ENCODE measurements around the gene C10orf95. TPM values are rescaled to one million over a fixed set of nuclear protein-coding genes. Genes with fewer than 3 reads are reported as not detected.

C10orf95 gene
- polyA plus RNA-seq, 1 of the 3 experiments (the other 2 are of a cell fraction) = 0.07 TPM

DNA sequence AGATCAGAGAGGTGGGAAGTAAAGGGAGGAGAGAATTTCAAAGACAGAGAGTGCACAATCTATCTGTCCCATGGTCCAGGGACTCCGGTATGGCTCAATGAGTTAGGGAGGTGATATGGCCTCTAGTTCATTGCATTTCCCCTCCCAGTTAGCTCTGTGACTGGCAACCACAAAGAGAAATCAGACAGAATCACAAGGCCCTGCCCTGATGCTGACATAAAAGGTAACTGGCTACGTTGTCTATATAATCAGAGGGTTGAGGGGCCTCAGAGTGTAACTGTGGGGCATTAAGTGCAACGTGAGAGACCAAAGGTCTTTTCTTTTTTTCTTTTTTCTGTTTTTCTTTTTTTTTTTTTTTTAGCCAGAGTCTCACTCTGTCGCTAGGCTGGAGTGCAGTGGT lies 7.3 kb upstream of the C10orf95 start:
- 73% methylated on average over 4 of the region's 4 CpGs for WGBS (ENCODE audit: low lambda C conversion rate)
- DNase-seq = no peak
- Histone ChIP-seq H3K27ac (ENCODE audit: low read depth in 2 of 2, low read length in 1 of 2) (no peak overlapping the region), H2AFZ (ENCODE audit: low read depth) (no peak overlapping the region), H3K4me2 (no peak overlapping the region), H3K4me1 (ENCODE audit: control insufficient read depth in 1 of 2, insufficient read depth in 2 of 2, low read depth in 1 of 2, low read length in 1 of 2) (peaks cover 0 to 10% of the 10 kb centered on the region in 2 experiments; a peak in 1 of 4 replicates), H3K27me3 (ENCODE audit: insufficient read depth) (no peaks in the 10 kb centered on the region), H3K9ac (no peak overlapping the region), H3K9me2 (no peaks in the 10 kb centered on the region), H3K4me3 (ENCODE audit: low read depth in 2 of 2, low read length in 1 of 2) (no peak overlapping the region), H3K79me2 (ENCODE audit: insufficient read depth) (no peaks in the 10 kb centered on the region), H4K20me1 (ENCODE audit: insufficient read depth) (no peaks in the 10 kb centered on the region), H3K36me3 (replicated peaks in 1 of 2; ENCODE audit: control insufficient read depth in 1 of 2, insufficient read depth in 2 of 2, low read length in 1 of 2) (no peaks in the 10 kb centered on the region), H3K9me3 (no peaks in the 10 kb centered on the region), H3F3A (replicated peaks; ENCODE audit: insufficient read depth) (peaks cover 5% of the 10 kb centered on the region)
- POLR2A ChIA-PET = interaction anchor here (0.8 kb wide), 1 partner anchor 26 kb away, joined by 3 read pairs; the partner anchor contains the start of gene CUEDC2
- TF ChIP-seq FOXM1 (IDR thresholded peaks at IDR 0.05; ENCODE audit: low read depth) (no peak), NFIC (IDR thresholded peaks at IDR 0.05; ENCODE audit: borderline replicate concordance) (no peak), SIN3A (IDR thresholded peaks at IDR 0.05; ENCODE audit: borderline replicate concordance, low read depth, low read length) (no peak), FOSL2 (IDR thresholded peaks at IDR 0.05; ENCODE audit: borderline replicate concordance, low read depth) (no peak), JUND (IDR thresholded peaks at IDR 0.05) (no peak), GATA2 (CRISPR knock-in tag; IDR thresholded peaks at IDR 0.05) (no peak), RAD21 (IDR thresholded peaks at IDR 0.05; ENCODE audit: low read length) (no peak), FOXJ3 (CRISPR knock-in tag; IDR thresholded peaks at IDR 0.05) (no peak), GABPA (IDR thresholded peaks at IDR 0.05; ENCODE audit: low read depth) (no peak), NRF1 (IDR thresholded peaks at IDR 0.05; ENCODE audit: low read depth, low read length) (no peak), RCOR1 (IDR thresholded peaks at IDR 0.05; ENCODE audit: low read length) (no peak), RFX5 (IDR thresholded peaks at IDR 0.05; ENCODE audit: low read length) (no peak), MEF2A (IDR thresholded peaks at IDR 0.05; ENCODE audit: borderline replicate concordance, low read depth) (no peak)
- TF ChIP-seq, protein P1, sequence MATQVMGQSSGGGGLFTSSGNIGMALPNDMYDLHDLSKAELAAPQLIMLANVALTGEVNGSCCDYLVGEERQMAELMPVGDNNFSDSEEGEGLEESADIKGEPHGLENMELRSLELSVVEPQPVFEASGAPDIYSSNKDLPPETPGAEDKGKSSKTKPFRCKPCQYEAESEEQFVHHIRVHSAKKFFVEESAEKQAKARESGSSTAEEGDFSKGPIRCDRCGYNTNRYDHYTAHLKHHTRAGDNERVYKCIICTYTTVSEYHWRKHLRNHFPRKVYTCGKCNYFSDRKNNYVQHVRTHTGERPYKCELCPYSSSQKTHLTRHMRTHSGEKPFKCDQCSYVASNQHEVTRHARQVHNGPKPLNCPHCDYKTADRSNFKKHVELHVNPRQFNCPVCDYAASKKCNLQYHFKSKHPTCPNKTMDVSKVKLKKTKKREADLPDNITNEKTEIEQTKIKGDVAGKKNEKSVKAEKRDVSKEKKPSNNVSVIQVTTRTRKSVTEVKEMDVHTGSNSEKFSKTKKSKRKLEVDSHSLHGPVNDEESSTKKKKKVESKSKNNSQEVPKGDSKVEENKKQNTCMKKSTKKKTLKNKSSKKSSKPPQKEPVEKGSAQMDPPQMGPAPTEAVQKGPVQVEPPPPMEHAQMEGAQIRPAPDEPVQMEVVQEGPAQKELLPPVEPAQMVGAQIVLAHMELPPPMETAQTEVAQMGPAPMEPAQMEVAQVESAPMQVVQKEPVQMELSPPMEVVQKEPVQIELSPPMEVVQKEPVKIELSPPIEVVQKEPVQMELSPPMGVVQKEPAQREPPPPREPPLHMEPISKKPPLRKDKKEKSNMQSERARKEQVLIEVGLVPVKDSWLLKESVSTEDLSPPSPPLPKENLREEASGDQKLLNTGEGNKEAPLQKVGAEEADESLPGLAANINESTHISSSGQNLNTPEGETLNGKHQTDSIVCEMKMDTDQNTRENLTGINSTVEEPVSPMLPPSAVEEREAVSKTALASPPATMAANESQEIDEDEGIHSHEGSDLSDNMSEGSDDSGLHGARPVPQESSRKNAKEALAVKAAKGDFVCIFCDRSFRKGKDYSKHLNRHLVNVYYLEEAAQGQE (IDR thresholded peaks at IDR 0.05; ENCODE audit: low read depth, low read length) = no peak
- TF ChIP-seq, protein P2, sequence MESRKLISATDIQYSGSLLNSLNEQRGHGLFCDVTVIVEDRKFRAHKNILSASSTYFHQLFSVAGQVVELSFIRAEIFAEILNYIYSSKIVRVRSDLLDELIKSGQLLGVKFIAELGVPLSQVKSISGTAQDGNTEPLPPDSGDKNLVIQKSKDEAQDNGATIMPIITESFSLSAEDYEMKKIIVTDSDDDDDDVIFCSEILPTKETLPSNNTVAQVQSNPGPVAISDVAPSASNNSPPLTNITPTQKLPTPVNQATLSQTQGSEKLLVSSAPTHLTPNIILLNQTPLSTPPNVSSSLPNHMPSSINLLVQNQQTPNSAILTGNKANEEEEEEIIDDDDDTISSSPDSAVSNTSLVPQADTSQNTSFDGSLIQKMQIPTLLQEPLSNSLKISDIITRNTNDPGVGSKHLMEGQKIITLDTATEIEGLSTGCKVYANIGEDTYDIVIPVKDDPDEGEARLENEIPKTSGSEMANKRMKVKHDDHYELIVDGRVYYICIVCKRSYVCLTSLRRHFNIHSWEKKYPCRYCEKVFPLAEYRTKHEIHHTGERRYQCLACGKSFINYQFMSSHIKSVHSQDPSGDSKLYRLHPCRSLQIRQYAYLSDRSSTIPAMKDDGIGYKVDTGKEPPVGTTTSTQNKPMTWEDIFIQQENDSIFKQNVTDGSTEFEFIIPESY (IDR thresholded peaks at IDR 0.05; ENCODE audit: borderline replicate concordance, low read depth) = no peak
- TF ChIP-seq, protein P3, sequence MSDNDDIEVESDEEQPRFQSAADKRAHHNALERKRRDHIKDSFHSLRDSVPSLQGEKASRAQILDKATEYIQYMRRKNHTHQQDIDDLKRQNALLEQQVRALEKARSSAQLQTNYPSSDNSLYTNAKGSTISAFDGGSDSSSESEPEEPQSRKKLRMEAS (IDR thresholded peaks at IDR 0.05; ENCODE audit: low read depth) = no peak
- TF ChIP-seq, protein P4, sequence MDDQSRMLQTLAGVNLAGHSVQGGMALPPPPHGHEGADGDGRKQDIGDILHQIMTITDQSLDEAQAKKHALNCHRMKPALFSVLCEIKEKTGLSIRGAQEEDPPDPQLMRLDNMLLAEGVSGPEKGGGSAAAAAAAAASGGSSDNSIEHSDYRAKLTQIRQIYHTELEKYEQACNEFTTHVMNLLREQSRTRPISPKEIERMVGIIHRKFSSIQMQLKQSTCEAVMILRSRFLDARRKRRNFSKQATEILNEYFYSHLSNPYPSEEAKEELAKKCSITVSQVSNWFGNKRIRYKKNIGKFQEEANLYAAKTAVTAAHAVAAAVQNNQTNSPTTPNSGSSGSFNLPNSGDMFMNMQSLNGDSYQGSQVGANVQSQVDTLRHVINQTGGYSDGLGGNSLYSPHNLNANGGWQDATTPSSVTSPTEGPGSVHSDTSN (IDR thresholded peaks at IDR 0.05) = no peak
- TF ChIP-seq, protein P5, sequence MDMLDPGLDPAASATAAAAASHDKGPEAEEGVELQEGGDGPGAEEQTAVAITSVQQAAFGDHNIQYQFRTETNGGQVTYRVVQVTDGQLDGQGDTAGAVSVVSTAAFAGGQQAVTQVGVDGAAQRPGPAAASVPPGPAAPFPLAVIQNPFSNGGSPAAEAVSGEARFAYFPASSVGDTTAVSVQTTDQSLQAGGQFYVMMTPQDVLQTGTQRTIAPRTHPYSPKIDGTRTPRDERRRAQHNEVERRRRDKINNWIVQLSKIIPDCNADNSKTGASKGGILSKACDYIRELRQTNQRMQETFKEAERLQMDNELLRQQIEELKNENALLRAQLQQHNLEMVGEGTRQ (IDR thresholded peaks at IDR 0.05; ENCODE audit: borderline replicate concordance, low read depth, low read length) = no peak
- CTCF ChIA-PET = interaction anchor here (1.5 to 1.8 kb wide), 2 partner anchors 9 to 20 kb away, joined by 4 to 7 read pairs; no protein-coding TSS in a partner anchor

Data from SK-N-SH (cell line).